Panc1 (cell line): ENCODE measurements around the gene MTTP. TPM values are rescaled to one million over a fixed set of nuclear protein-coding genes. Genes with fewer than 3 reads are reported as not detected.

Experiments used
- ATAC-seq: fragments of 200-7000 bp; cut with Tn5 transposase; 2 replicates; pipeline ENCODE4 v1.9.1; 2020; ENCODE audit warnings: mild to moderate bottlenecking, moderate library complexity
- BruUV-seq: library from RNA; stranded (reverse); fragments of 400-500 nt; replicated peaks from 2 replicates; lab custom pipeline; 2021; lab: Mats Ljungman, UMichigan
- CTCF ChIA-PET: fragments of 300-600 bp; sonication (Branson Sonifier 250); formaldehyde crosslinking; loops from one replicate; lab custom pipeline; 2022; ENCODE audit warnings: antibody characterized with exemption; lab: Charles Lee
- POLR2A ChIA-PET: fragments of 300-600 bp; sonication (Branson Sonifier 250); formaldehyde crosslinking; loops from one replicate; lab custom pipeline; 2022; ENCODE audit warnings: antibody characterized with exemption; lab: Charles Lee
- DNase-seq: peaks from one replicate; pipeline ENCODE4 v3.0.0-alpha.2; 2010; ENCODE audit warnings: low read depth, low spot score
- H3K27ac ChIP-seq: 2 replicates; pipeline ENCODE4 v1.5.1; 2011; ENCODE audit warnings: mild to moderate bottlenecking, low read length, inconsistent platforms
- H3K27me3 ChIP-seq: fragments of 200-500 bp; sonication (Bioruptor generic); 2 replicates; pipeline ENCODE4 v1.6.0; 2014; ENCODE audit warnings: low read length, inconsistent platforms; ENCODE audit not compliant: control insufficient read depth, insufficient read depth
- H3K36me3 ChIP-seq: fragments of 200-500 bp; sonication (Bioruptor generic); 2 replicates; pipeline ENCODE4 v1.5.1; 2014; ENCODE audit warnings: inconsistent platforms, mild to moderate bottlenecking, low read length, moderate library complexity; ENCODE audit not compliant: control insufficient read depth, insufficient read depth
- H3K4me1 ChIP-seq: 2 replicates; pipeline ENCODE4 v1.5.1; 2011; ENCODE audit warnings: inconsistent platforms, mild to moderate bottlenecking, low read length, moderate library complexity; ENCODE audit not compliant: control insufficient read depth, insufficient read depth
- H3K4me3 ChIP-seq, 2 experiments: 2 replicates each; pipeline ENCODE4 v1.5.1; 2011 to 2012; ENCODE audit warnings: low read depth in 2 of 2, low read length in 2 of 2, mild to moderate bottlenecking in 2 of 2, inconsistent platforms in 1 of 2, moderate library complexity in 1 of 2
- H3K9me3 ChIP-seq: fragments of 200-500 bp; sonication (Bioruptor generic); 2 replicates; pipeline ENCODE4 v1.5.1; 2014; ENCODE audit warnings: low read depth, mild to moderate bottlenecking, inconsistent platforms, low read length, moderate library complexity; ENCODE audit not compliant: control insufficient read depth, insufficient read depth
- POLR2AphosphoS5 ChIP-seq: IDR thresholded peaks from 2 replicates; pipeline ENCODE4 v1.6.1; 2012; ENCODE audit warnings: mild to moderate bottlenecking, low read depth, low read length, moderate library complexity
- REST ChIP-seq, 2 experiments: IDR thresholded peaks; 2 replicates each; pipeline ENCODE4 v1.6.1; 2011 to 2012; ENCODE audit warnings: low read depth in 2 of 2, control low read depth in 1 of 2, low read length in 1 of 2, mild to moderate bottlenecking in 1 of 2, moderate library complexity in 1 of 2; ENCODE audit not compliant: insufficient read depth in 1 of 2
- SIN3A ChIP-seq: IDR thresholded peaks from 2 replicates; pipeline ENCODE4 v1.6.1; 2012; ENCODE audit warnings: low read depth, mild to moderate bottlenecking, low read length, moderate library complexity, borderline replicate concordance; ENCODE audit not compliant: insufficient read depth
- TCF7L2 ChIP-seq: IDR thresholded peaks from 2 replicates; pipeline ENCODE4 v1.6.1; 2011; ENCODE audit warnings: mild to moderate bottlenecking, low read depth, low read length, inconsistent platforms
- in situ Hi-C: cut with HindIII; loops from 2 replicates; pipeline ENCODE4 v1.10.0; 2016; ENCODE audit warnings: low sequenced_read_pairs, low pct_unique_long_range_greater_than_20kb
- intact Hi-C: fragments of 100-400 bp; cut with micrococcal nuclease; formaldehyde crosslinking; loops from one replicate; pipeline ENCODE4 v1.10.0; 2022; ENCODE audit not compliant: unreplicated experiment
- total RNA-seq: library from RNA; stranded (reverse); gene quantifications from one replicate; pipeline ENCODE4 v1.2.1, GENCODE V29; 2021; ENCODE audit not compliant: unreplicated experiment
- TF ChIP-seq, protein P1 (sequence below): fragments of 450-650 bp; IDR thresholded peaks from 2 replicates; pipeline ENCODE4 v1.5.1; 2017; ENCODE audit warnings: mild to moderate bottlenecking

The MTTP gene
- total RNA-seq, 1 experiment from 2014 or later = 0.26 TPM

- POLR2A ChIA-PET = no interaction called here
- H3K9me3 ChIP-seq = no peaks in the 10 kb centered on the region
- intact Hi-C loops = no loop called here
- TF ChIP-seq POLR2AphosphoS5 (no peak), REST (IDR thresholded peaks at IDR 0.05; ENCODE audit: insufficient read depth in 1 of 2, low read depth in 2 of 2, low read length in 1 of 2) (no peak), TCF7L2 (no peak), SIN3A (no peak)
- TF ChIP-seq, protein P1, sequence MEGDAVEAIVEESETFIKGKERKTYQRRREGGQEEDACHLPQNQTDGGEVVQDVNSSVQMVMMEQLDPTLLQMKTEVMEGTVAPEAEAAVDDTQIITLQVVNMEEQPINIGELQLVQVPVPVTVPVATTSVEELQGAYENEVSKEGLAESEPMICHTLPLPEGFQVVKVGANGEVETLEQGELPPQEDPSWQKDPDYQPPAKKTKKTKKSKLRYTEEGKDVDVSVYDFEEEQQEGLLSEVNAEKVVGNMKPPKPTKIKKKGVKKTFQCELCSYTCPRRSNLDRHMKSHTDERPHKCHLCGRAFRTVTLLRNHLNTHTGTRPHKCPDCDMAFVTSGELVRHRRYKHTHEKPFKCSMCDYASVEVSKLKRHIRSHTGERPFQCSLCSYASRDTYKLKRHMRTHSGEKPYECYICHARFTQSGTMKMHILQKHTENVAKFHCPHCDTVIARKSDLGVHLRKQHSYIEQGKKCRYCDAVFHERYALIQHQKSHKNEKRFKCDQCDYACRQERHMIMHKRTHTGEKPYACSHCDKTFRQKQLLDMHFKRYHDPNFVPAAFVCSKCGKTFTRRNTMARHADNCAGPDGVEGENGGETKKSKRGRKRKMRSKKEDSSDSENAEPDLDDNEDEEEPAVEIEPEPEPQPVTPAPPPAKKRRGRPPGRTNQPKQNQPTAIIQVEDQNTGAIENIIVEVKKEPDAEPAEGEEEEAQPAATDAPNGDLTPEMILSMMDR = no peak
- H3K4me1 ChIP-seq = no peaks in the 10 kb centered on the region
- DNase-seq = no peak
- ATAC-seq = no peak
- no peak overlapping the region for H3K27ac ChIP-seq
- in situ Hi-C loops = no loop called here
- no TSS peak for BruUV-seq
- CTCF ChIA-PET = no interaction called here
- no peaks in the 10 kb centered on the region for H3K36me3 ChIP-seq
- no peak overlapping the region for H3K4me3 ChIP-seq
- H3K27me3 ChIP-seq = no peaks in the 10 kb centered on the region
Observed at GRCh38 chr4:99661907-99662306, 87.3 kb downstream of the MTTP start.

- no peak for ATAC-seq
- TF ChIP-seq TCF7L2 (no peak), SIN3A (no peak), POLR2AphosphoS5 (no peak), REST (IDR thresholded peaks at IDR 0.05; ENCODE audit: insufficient read depth in 1 of 2, low read depth in 2 of 2, low read length in 1 of 2) (no peak)
- TF ChIP-seq, protein P1 = no peak
- no peaks in the 10 kb centered on the region for H3K27me3 ChIP-seq
- ChIA-PET CTCF (no interaction called here), POLR2A (no interaction called here)
- H3K36me3 ChIP-seq = no peaks in the 10 kb centered on the region
- in situ Hi-C loops = no loop called here
- DNase-seq = no peak
- no peaks in the 10 kb centered on the region for H3K9me3 ChIP-seq
- intact Hi-C loops = no loop called here
- H3K27ac ChIP-seq = no peak overlapping the region
- no TSS peak for BruUV-seq
- no peaks in the 10 kb centered on the region for H3K4me1 ChIP-seq
- no peak overlapping the region for H3K4me3 ChIP-seq
Observed at GRCh38 chr4:99664716-99665115, 90.1 kb downstream of the MTTP start.
